ENCODE results near the gene ZNF296.

The ZNF296 gene

DNA sequence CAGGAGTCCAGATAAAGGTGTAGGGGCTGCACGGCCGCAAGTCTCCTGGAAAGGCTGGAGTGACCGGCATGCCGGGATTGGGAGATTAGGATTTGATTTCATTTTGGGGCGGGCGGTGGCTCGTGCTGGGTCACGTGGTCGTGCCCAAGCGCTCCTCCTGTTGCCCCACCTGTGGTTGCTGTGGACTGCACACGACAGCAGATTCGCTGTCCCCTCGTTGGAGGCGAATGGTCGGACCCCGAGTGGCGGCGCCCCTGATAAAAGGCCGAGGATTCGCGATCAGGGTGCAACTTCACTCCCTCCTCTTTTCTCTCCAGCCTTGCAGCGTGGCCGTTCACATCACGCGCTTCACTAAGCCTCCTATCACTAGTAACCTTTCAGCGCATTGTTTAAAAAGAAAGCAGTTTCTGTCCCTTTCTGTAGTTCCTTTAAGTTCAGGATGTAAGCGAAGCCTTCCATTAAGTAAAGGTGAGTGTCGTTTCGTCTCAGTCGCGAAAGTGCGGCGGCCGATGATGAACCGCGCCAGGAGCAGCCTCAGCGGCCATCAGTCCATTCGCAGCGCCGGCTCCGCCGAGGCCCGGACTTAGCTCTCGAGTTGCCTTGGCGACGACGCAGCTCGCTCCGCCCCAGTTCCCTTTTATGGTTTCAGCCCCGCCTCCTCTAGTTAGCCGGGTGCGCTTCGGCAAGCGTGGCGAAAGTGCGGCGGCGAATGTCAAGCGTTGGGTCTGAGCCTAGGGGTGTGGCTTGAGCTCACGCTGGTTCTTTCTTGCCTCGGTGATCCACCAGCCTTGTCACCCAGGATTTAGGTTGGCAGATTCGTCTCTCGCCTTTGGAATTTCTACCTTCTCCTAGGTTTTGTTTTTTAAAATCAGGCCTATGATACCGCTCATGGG lies 15.0 kb upstream of the ZNF296 start:
- H3K4me3 ChIP-seq: peak overlapping the region; percentile 95
- no peak for TF ChIP-seq Cebpa-rat (IDR thresholded peaks at IDR 0.05)
- H3K36me3 ChIP-seq: peaks cover 66% of the 10 kb centered on the region
- peak overlapping the region; percentile 93 for H3K4me2 ChIP-seq
- H3K27ac ChIP-seq: peak overlapping the region; percentile 100
- peak overlapping the region; percentile 100 for H3K9ac ChIP-seq
- no peaks in the 10 kb centered on the region for H3K27me3 ChIP-seq
- no peaks in the 10 kb centered on the region for H3K9me3 ChIP-seq
- H3K4me1 ChIP-seq: peaks cover 45% of the 10 kb centered on the region
- H4K20me1 ChIP-seq: peaks cover 63% of the 10 kb centered on the region

DNA sequence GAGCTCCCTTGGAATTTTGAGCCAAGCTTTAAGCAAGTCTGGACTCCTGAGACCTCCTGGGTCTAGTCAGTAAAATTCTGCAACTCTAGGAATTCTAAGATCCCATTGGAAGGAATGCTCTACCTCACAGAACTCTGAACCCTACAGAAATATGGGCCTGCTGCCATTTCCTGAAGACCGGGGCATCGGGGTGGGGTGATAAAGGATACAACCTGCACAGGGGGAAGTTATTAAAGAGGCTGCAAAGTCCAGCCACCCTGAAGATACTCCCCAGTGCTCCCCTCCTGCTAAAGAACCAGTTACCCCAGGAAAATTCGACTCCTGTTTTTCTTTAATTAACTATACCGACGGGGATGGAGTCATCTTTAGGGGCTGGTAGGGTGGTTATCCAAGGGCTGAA lies 14.3 kb upstream of the ZNF296 start:
- Histone ChIP-seq H3K9me3 (no peaks in the 10 kb centered on the region), H3K9ac (no peak overlapping the region), H3K27me3 (no peaks in the 10 kb centered on the region), H3K4me1 (peaks cover 38% of the 10 kb centered on the region), H4K20me1 (peaks cover 60% of the 10 kb centered on the region), H3K4me2 (0 out of 2 replicates have a peak overlapping the region, but pooled peaks have one; percentile 93), H3K27ac (no peak overlapping the region), H3K36me3 (peaks cover 62% of the 10 kb centered on the region), H3K4me3 (no peak overlapping the region)
- no peak for TF ChIP-seq Cebpa-rat (IDR thresholded peaks at IDR 0.05)

DNA sequence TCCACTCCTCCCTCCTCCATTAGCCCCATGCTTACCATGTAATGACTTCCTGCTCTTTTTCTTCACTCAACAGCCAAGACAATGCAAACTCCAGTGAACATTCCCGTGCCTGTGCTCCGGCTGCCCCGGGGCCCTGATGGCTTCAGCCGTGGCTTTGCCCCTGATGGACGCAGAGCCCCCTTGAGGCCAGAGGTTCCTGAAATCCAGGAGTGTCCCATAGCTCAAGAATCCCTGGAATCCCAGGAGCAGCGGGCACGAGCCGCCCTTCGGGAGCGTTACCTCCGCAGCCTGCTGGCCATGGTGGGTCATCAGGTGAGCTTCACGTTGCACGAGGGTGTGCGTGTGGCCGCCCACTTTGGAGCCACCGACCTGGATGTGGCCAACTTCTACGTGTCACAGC lies 13.8 kb upstream of the ZNF296 start:
- Histone ChIP-seq H3K27me3 (no peaks in the 10 kb centered on the region), H3K4me1 (peaks cover 33% of the 10 kb centered on the region), H3K9me3 (no peaks in the 10 kb centered on the region), H3K27ac (no peak overlapping the region), H3K4me2 (no peak overlapping the region), H3K36me3 (peaks cover 62% of the 10 kb centered on the region), H4K20me1 (peaks cover 59% of the 10 kb centered on the region), H3K9ac (no peak overlapping the region), H3K4me3 (no peak overlapping the region)
- no peak for TF ChIP-seq Cebpa-rat (IDR thresholded peaks at IDR 0.05)

DNA sequence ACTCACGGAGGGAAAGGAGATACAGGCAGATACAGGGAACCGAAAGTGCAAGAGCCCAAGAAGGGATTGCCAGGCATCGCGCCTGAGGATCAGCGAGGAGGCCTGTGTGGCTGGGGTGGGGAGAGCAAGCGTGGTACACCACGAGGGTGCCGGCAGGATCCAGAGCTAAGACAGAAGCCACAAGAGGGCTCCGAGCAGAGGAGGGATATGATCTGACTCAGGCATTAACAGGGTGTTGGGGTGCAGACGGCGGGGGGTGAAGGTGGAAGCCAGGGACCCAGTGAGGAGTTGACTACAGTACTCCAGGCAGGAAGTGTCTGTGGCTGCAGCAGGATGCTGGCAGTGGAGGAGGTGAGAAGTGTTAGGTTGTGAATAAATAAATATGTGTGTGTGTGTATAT lies 11.3 kb upstream of the ZNF296 start:
- Histone ChIP-seq H3K4me3 (no peak overlapping the region), H3K9me3 (no peaks in the 10 kb centered on the region), H3K27me3 (no peaks in the 10 kb centered on the region), H4K20me1 (peaks cover 58% of the 10 kb centered on the region), H3K36me3 (peaks cover 76% of the 10 kb centered on the region), H3K4me2 (peak overlapping the region; percentile 21), H3K4me1 (peaks cover 22% of the 10 kb centered on the region), H3K27ac (peak overlapping the region; percentile 47), H3K9ac (peak overlapping the region; percentile 26; the same call in 1 of the 2 replicates)
- TF ChIP-seq Cebpa-rat (IDR thresholded peaks at IDR 0.05): no peak

DNA sequence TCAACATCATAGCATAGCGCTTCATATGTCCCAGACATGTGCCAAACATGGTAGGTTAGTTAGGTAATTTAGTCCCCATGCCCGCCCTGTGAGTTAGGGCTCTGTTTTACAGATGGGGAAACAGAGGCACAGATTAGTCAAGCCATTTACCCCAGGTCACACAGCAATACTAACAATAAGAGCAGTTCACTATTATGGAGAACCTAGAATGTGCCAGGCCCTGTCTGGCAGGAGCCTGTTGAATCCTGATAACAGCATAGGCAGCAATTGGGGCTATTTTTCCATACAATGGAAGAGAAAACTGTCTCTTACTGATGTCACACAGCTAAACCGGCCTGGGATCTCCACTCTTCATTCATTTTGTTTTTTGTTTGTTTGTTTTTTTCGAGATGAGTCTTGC lies 10.2 kb upstream of the ZNF296 start:
- H3K4me2 ChIP-seq: no peak overlapping the region
- peaks cover 86% of the 10 kb centered on the region for H3K36me3 ChIP-seq
- H3K27me3 ChIP-seq: no peaks in the 10 kb centered on the region
- H3K27ac ChIP-seq: no peak overlapping the region
- H3K4me1 ChIP-seq: peaks cover 33% of the 10 kb centered on the region
- H3K9me3 ChIP-seq: no peaks in the 10 kb centered on the region
- H4K20me1 ChIP-seq: peaks cover 69% of the 10 kb centered on the region
- no peak overlapping the region for H3K4me3 ChIP-seq
- H3K9ac ChIP-seq: no peak overlapping the region
- TF ChIP-seq Cebpa-rat (IDR thresholded peaks at IDR 0.05): no peak

DNA sequence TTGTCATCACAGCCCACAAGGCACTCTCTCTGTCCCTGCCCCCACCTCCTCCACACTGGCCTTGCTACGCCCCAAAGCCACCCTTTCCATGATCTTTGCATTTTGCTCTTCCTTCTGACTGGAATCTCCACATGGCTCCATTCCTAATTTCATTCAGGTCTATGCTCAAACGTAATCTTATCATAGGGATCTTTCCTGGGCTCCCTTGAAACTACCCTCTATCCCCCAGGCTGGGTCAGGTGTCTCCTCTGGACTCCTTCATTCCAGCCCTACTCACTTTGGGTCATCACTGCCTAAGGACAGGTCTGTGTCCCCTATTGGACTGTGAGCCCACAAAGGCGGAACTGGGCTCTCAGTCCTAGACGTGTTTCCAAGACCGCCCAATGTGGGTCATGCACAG lies 5.9 kb upstream of the ZNF296 start:
- Histone ChIP-seq H3K27ac (no peak overlapping the region), H3K27me3 (no peaks in the 10 kb centered on the region), H3K9me3 (no peaks in the 10 kb centered on the region), H3K4me2 (0 out of 2 replicates have a peak overlapping the region, but pooled peaks have one; percentile 98), H3K36me3 (peaks cover 50% of the 10 kb centered on the region), H3K9ac (no peak overlapping the region), H4K20me1 (peaks cover 62% of the 10 kb centered on the region), H3K4me1 (peaks cover 51% of the 10 kb centered on the region), H3K4me3 (no peak overlapping the region)
- TF ChIP-seq Cebpa-rat (IDR thresholded peaks at IDR 0.05): no peak

DNA sequence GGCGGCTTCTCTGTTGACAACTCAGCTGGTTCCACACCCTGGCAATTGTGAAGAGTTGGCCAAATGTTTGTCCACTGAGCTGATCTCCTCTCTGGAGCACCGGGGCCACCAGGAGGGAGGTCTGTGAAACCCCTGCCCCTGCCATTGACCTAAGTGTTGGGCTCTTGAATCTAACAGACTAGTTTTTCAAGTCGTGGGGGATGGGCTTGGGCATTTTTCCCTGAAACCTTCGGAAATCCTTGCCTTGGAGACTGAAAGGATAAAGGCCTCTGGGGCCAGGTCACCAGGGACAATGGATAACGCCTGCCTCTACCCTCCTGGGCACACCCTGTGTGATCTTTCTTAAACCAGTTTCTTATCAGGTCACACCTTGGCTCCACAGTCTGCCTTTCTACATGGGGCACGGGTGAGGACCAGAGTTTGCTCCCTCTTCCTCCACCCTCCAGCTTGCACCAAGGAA lies 3.7 kb upstream of the ZNF296 start:
- H3K9ac ChIP-seq: peak overlapping the region; percentile 96
- no peaks in the 10 kb centered on the region for H3K27me3 ChIP-seq
- H3K36me3 ChIP-seq: peaks cover 36% of the 10 kb centered on the region
- TF ChIP-seq Cebpa-rat (IDR thresholded peaks at IDR 0.05): no peak
- peak overlapping the region; percentile 87 for H3K4me3 ChIP-seq
- H3K27ac ChIP-seq: peak overlapping the region; percentile 94
- peaks cover 59% of the 10 kb centered on the region for H3K4me1 ChIP-seq
- peaks cover 47% of the 10 kb centered on the region for H4K20me1 ChIP-seq
- peak overlapping the region; percentile 98 for H3K4me2 ChIP-seq
- H3K9me3 ChIP-seq: no peaks in the 10 kb centered on the region

DNA sequence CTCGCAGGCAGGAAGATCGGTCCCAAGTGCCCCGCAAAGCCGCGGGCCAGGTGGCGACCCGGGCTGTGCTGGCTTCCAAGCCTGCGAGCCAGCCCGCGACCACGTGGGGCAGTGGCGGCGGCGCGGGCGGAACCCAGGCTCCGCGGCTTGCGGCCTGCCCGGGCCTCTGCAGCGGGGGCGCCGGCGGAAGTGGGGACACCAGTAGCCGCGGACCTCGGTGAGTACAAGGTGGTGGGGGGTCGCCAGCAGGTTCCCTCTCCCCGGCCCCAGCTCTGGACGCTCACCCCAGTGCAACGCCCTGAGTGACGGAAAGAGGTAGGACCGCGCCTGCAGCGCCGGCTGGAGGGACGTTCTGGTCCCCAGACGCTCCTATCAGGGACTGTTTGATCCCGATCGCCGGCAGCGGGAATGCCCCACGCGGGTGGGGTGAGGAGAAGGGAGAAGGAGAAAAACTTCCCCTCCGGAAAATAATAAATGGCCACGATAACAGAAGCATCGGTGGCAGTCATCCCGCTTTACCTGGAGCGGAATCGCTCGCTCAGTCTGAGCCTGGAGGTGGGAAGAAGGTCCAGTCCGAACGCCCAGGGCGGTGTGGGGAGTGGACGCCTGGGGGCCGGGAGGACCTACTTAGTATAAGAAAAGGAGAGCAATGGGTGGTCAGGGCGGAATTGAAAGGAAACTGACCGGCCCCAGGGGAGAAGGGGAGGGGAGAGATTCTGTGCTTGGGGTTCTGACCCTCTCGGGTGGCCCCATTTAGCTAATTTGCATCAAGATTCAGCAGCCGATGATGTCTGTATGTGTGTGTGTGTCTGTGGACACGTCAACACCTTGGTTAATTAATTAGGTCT lies 3.0 kb upstream of the ZNF296 start, which contains the start of gene GEMIN7:
GEMIN7 (plus strand) TSS at position 198 of the 848 bp plus-strand sequence. CDS start 10,855 bp downstream, outside the sequence.
- H3K36me3 ChIP-seq: peaks cover 35% of the 10 kb centered on the region
- peak within 1 kb of the TSS; percentile 98 for H3K4me2 ChIP-seq
- peaks cover 47% of the 10 kb centered on the region for H4K20me1 ChIP-seq
- no peak for TF ChIP-seq Cebpa-rat (IDR thresholded peaks at IDR 0.05)
- H3K9ac ChIP-seq: peak within 1 kb of the TSS; percentile 96
- H3K27ac ChIP-seq: peak within 1 kb of the TSS; percentile 94
- no peaks in the 10 kb centered on the region for H3K27me3 ChIP-seq
- peak within 1 kb of the TSS; percentile 87 for H3K4me3 ChIP-seq
- H3K4me1 ChIP-seq: peaks cover 66% of the 10 kb centered on the region
- no peaks in the 10 kb centered on the region for H3K9me3 ChIP-seq

DNA sequence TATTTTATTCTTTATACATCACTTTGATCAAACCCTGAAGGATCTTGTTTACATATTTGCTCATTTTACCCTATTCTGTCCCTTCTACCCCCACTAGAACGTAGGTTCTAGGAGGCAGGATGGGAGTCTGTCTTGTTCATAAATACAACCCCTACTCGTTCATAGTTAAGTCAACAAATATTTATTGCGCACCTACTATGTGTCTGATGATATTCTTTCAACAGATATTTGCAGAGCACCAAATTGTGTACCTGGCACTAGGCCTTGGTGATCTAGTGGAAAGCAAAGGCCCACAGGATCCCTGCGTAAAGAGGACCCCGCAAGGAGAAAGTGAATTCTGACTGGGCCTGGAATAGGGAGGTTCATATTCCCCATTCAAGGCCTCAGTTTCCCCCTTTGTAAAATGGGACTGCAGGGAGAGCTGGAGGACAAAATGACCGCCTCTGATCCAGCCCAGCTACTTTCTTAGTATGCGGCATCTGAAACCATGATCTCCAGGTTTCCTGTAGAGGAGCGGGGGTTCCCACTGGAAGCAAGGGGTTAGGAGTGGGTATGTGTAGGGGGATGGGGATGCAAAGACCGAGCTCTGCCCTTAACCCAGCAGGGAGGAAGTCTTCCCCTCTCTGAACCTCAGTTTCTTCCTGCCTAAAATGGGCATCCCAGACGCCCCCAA lies 2.2 kb upstream of the ZNF296 start:
- H3K4me2 ChIP-seq: peak overlapping the region; percentile 98
- peaks cover 53% of the 10 kb centered on the region for H4K20me1 ChIP-seq
- peak overlapping the region; percentile 94 for H3K27ac ChIP-seq
- H3K36me3 ChIP-seq: peaks cover 38% of the 10 kb centered on the region
- peak overlapping the region; percentile 96 for H3K9ac ChIP-seq
- no peak for TF ChIP-seq Cebpa-rat (IDR thresholded peaks at IDR 0.05)
- H3K4me1 ChIP-seq: peaks cover 73% of the 10 kb centered on the region
- H3K4me3 ChIP-seq: peak overlapping the region; percentile 87
- no peaks in the 10 kb centered on the region for H3K9me3 ChIP-seq
- no peaks in the 10 kb centered on the region for H3K27me3 ChIP-seq

Measured in BLaER1 (cell line).